ENCODE measurements around the gene CHPF.

- TF ChIP-seq CTCF (IDR thresholded peaks at IDR 0.05) (no peak), POLR2A (IDR thresholded peaks at IDR 0.05) (no peak)
Measured at GRCh38 chr2:219573166-219573565, 29.6 kb upstream of the CHPF start.

Measured in gastroesophageal sphincter (tissue), 3 donors.